ENCODE data around the gene RNF214.
A peak's percentile ranks its signal among the peaks of the same experiment; 100 is the strongest.
"Not testable (repeated sequence)": the region's sequence is repeated elsewhere in the genome, so short reads cannot be mapped to it uniquely, and the experiment has no call there.

Gene RNF214

GRCh38 chr11:117197516-117198456 is 34.7 kb upstream of the RNF214 start:
- no peak for DNase-seq (ENCODE audit: low spot score)

- no peak for DNase-seq (ENCODE audit: low spot score)
These were observed 33.9 kb upstream of the RNF214 start for GRCh38 chr11:117198613-117199012.

GRCh38 chr11:117199053-117199915 is 33.2 kb upstream of the RNF214 start, which contains the start of gene TAGLN:
Gene TAGLN, plus strand, starts transcription at chr11:117199370. Its CDS starts 3,644 bp downstream, at chr11:117203014.
- peak; percentile 81 for DNase-seq (ENCODE audit: low spot score)

- DNase-seq (ENCODE audit: low spot score): no peak
These were observed 32.3 kb upstream of the RNF214 start for GRCh38 chr11:117199916-117200812.

GRCh38 chr11:117200813-117201657 is 31.4 kb upstream of the RNF214 start:
- DNase-seq (ENCODE audit: low spot score): no peak

GRCh38 chr11:117201658-117202305 is 30.7 kb upstream of the RNF214 start:
- no peak for DNase-seq (ENCODE audit: low spot score)

GRCh38 chr11:117202386-117203068 is 29.9 kb upstream of the RNF214 start:
- no peak for DNase-seq (ENCODE audit: low spot score)

GRCh38 chr11:117203069-117203407 is 29.4 kb upstream of the RNF214 start:
- DNase-seq (ENCODE audit: low spot score): no peak

GRCh38 chr11:117204283-117205080 is 28.0 kb upstream of the RNF214 start:
- no peak for DNase-seq (ENCODE audit: low spot score)

GRCh38 chr11:117205211-117205818 is 27.2 kb upstream of the RNF214 start:
- DNase-seq (ENCODE audit: low spot score): no peak

GRCh38 chr11:117206111-117206510 is 26.4 kb upstream of the RNF214 start:
- DNase-seq (ENCODE audit: low spot score): not testable (repeated sequence)

- not testable (repeated sequence) for DNase-seq (ENCODE audit: low spot score)
These were observed 25.6 kb upstream of the RNF214 start for GRCh38 chr11:117206859-117207258.

- not testable (repeated sequence) for DNase-seq (ENCODE audit: low spot score)
These were observed 25.0 kb upstream of the RNF214 start for GRCh38 chr11:117207481-117207880.

GRCh38 chr11:117208710-117209109 is 23.8 kb upstream of the RNF214 start:
- DNase-seq (ENCODE audit: low spot score): not testable (repeated sequence)

GRCh38 chr11:117209351-117210125 is 22.9 kb upstream of the RNF214 start:
- DNase-seq (ENCODE audit: low spot score): not testable (repeated sequence)

- no peak for DNase-seq (ENCODE audit: low spot score)
These were observed 21.9 kb upstream of the RNF214 start for GRCh38 chr11:117210620-117211019.

- DNase-seq (ENCODE audit: low spot score): no peak
These were observed 19.6 kb upstream of the RNF214 start for GRCh38 chr11:117212697-117213355.

All from kidney capillary endothelial cell (primary cell).